Esophagus muscularis mucosa (tissue), 4 donors: Measurements from ENCODE around the gene CNTNAP2. TPM values are rescaled to one million over a fixed set of nuclear protein-coding genes. Genes with fewer than 3 reads are reported as not detected.

Experiments used
- DNase-seq: peaks from one replicate; pipeline ENCODE4 v3.0.0-alpha.2; 2017; ENCODE audit errors: extremely low spot score
- H3K27ac ChIP-seq, 4 donors: fragments of 200-600 bp; sonication (generic); replicated peaks in 1 of 4; 1 replicate in 3 of 4; 2 replicates in 1 of 4; pipeline ENCODE4 v1.5.1; 2016 to 2019; ENCODE audit warnings: mild to moderate bottlenecking in 1 of 4
- H3K27me3 ChIP-seq, 4 donors: fragments of 200-600 bp; sonication (generic); one replicate each; pipeline versions ENCODE4 v1.5.1 to v1.6.0; 2016 to 2019
- H3K36me3 ChIP-seq, 4 donors: fragments of 200-600 bp; sonication (generic); one replicate each; pipeline ENCODE4 v1.5.1; 2016 to 2019
- H3K4me1 ChIP-seq, 4 donors: fragments of 200-600 bp; sonication (generic); one replicate each; pipeline ENCODE4 v1.5.1; 2016 to 2019
- H3K4me3 ChIP-seq, 4 donors: fragments of 200-600 bp; sonication (generic); 1 replicate in 2 of 4; 2 replicates in 2 of 4; pipeline ENCODE4 v1.5.1; 2016 to 2019; ENCODE audit warnings: mild to moderate bottlenecking in 4 of 4, moderate library complexity in 1 of 4
- H3K9me3 ChIP-seq, 4 donors: fragments of 200-600 bp; sonication (generic); 1 replicate in 3 of 4; 2 replicates in 1 of 4; pipeline ENCODE4 v1.5.1; 2016 to 2019
- EP300 ChIP-seq: sonication (generic); formaldehyde crosslinking; IDR thresholded peaks from one replicate; pipeline ENCODE4 v1.6.1; 2017; ENCODE audit warnings: antibody characterized with exemption
- POLR2A ChIP-seq: fragments of 450-650 bp; IDR thresholded peaks from one replicate; pipeline ENCODE4 v1.6.1; 2017; ENCODE audit warnings: antibody characterized with exemption, moderate library complexity, mild to moderate bottlenecking, low read depth
- POLR2AphosphoS5 ChIP-seq, 2 donors: sonication (generic); formaldehyde crosslinking; IDR thresholded peaks; one replicate each; pipeline ENCODE4 v1.6.1; 2017; ENCODE audit warnings: antibody characterized with exemption in 2 of 2
- WGBS: methylation state at CpG from one replicate; pipeline ENCODE4 v1.1.5; 2018; 5-methylcytosine and 5-hydroxymethylcytosine counted together
- intact Hi-C: fragments of 100-400 bp; cut with DNase I; formaldehyde crosslinking; loops from one replicate; pipeline ENCODE4 v1.15.1; 2023
- total RNA-seq, 4 donors: library from RNA; depleted of rRNA; stranded (reverse); fragments of >200 nt; gene quantifications; one replicate each; pipeline versions ENCODE4 v1.1.0 to v1.2.1, GENCODE V29; 2016
- TF ChIP-seq, protein P1 (sequence below), 3 experiments: fragments of 200-600 bp in 2 of 3; fragments of 450-650 bp in 1 of 3; sonication (generic) in 2 of 3; IDR thresholded peaks; one replicate each; pipeline ENCODE4 v1.5.1; 2017 to 2019; ENCODE audit warnings: antibody characterized with exemption in 3 of 3, mild to moderate bottlenecking in 2 of 3, moderate library complexity in 1 of 3

Gene CNTNAP2
- total RNA-seq, 4 donors from 2014 or later: 1.2 to 2.9 (median 1.9) TPM

DNA sequence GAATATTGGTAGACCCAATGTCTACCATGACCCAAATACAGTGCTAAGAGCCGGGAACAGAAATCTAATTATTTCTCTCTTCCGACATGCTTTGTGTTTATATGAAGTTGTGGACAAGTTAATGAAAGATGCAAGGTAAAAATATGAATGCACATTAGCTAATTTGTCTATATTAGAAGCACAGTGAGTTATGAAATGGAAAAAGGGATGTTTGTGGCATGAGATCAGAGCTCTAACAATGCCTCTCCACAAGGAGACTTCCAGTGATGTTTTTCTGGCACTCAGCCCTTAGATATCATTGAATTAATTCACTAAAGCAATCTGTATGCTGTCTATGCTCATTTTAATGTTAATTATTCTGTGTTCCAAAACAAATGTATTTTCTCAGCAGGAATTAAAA, 897.2 kb downstream of the CNTNAP2 start:
- DNase-seq: no peak
- 70% methylated on average over 2 of the region's 2 CpGs for WGBS
- Histone ChIP-seq H3K4me3 (no peak overlapping the region), H3K9me3 (no peaks in the 10 kb centered on the region), H3K36me3 (no peaks in the 10 kb centered on the region), H3K27me3 (no peaks in the 10 kb centered on the region), H3K27ac (no peak overlapping the region), H3K4me1 (no peaks in the 10 kb centered on the region)
- TF ChIP-seq, protein P1, sequence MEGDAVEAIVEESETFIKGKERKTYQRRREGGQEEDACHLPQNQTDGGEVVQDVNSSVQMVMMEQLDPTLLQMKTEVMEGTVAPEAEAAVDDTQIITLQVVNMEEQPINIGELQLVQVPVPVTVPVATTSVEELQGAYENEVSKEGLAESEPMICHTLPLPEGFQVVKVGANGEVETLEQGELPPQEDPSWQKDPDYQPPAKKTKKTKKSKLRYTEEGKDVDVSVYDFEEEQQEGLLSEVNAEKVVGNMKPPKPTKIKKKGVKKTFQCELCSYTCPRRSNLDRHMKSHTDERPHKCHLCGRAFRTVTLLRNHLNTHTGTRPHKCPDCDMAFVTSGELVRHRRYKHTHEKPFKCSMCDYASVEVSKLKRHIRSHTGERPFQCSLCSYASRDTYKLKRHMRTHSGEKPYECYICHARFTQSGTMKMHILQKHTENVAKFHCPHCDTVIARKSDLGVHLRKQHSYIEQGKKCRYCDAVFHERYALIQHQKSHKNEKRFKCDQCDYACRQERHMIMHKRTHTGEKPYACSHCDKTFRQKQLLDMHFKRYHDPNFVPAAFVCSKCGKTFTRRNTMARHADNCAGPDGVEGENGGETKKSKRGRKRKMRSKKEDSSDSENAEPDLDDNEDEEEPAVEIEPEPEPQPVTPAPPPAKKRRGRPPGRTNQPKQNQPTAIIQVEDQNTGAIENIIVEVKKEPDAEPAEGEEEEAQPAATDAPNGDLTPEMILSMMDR (IDR thresholded peaks at IDR 0.05): no peak
- TF ChIP-seq EP300 (no peak), POLR2A (no peak), POLR2AphosphoS5 (IDR thresholded peaks at IDR 0.05) (no peak)
- intact Hi-C loops: no loop called here

DNA sequence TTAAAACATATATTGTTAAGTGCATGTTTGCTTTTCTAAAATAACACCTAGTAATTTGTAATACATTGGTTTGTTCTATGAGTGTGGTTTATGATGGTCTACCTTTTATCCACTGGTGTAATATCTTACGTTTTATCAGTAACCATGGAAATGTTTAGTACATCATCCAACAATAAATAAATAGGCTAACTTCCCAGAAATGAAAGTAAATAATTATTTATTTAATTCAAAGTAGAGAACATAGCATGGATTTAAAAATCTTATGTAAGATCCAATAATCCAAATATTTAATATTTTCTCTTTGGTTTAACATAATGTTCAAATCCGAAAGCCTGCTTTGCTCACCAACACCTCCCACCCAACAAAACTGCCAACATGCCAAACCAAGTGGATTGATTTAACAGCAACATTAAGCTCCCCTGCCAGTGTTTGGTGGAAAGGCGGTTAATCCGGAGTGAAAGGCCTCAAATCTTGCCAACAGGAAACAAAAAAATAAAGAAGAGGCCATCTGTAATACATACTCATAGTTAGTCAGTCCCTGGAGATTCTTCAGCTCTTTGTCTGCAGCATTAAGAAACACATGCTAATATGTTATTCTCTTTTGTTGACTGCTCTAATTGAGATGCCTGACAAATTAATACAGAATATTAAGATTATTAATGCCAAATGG, 897.8 kb downstream of the CNTNAP2 start:
- Histone ChIP-seq H3K4me3 (no peak overlapping the region), H3K27me3 (no peaks in the 10 kb centered on the region), H3K4me1 (no peaks in the 10 kb centered on the region), H3K27ac (no peak overlapping the region), H3K9me3 (no peaks in the 10 kb centered on the region), H3K36me3 (no peaks in the 10 kb centered on the region)
- TF ChIP-seq, protein P1 (IDR thresholded peaks at IDR 0.05): no peak
- TF ChIP-seq POLR2AphosphoS5 (IDR thresholded peaks at IDR 0.05) (no peak), POLR2A (no peak), EP300 (no peak)
- intact Hi-C loops: no loop called here
- WGBS: 71% methylated on average over 4 of the region's 4 CpGs
- no peak for DNase-seq

DNA sequence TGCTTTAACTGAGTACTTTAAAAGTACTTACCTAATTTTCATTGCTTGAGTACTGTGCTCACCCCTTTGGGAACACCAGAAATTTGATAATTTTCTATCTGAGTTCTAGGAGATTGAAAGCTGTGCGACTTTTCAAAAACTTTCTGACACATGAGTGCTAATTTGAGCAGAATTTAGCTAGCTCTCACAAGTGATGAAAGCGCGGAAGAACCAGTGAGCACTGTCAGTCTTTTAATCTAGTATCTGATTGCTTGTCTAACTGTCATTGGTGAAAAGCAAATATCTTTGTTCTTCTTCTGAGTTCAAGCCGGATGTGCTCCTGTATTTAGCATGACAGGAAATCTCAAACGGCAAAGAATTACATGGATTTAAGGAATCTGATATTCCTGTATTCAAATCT, 899.4 kb downstream of the CNTNAP2 start:
- 90% methylated on average over 5 of the region's 5 CpGs for WGBS
- Histone ChIP-seq H3K27me3 (no peaks in the 10 kb centered on the region), H3K9me3 (no peaks in the 10 kb centered on the region), H3K36me3 (no peaks in the 10 kb centered on the region), H3K4me1 (no peaks in the 10 kb centered on the region), H3K4me3 (no peak overlapping the region), H3K27ac (no peak overlapping the region)
- no peak for DNase-seq
- TF ChIP-seq POLR2AphosphoS5 (IDR thresholded peaks at IDR 0.05) (no peak), EP300 (no peak), POLR2A (no peak)
- TF ChIP-seq, protein P1 (IDR thresholded peaks at IDR 0.05): no peak
- intact Hi-C loops: no loop called here

DNA sequence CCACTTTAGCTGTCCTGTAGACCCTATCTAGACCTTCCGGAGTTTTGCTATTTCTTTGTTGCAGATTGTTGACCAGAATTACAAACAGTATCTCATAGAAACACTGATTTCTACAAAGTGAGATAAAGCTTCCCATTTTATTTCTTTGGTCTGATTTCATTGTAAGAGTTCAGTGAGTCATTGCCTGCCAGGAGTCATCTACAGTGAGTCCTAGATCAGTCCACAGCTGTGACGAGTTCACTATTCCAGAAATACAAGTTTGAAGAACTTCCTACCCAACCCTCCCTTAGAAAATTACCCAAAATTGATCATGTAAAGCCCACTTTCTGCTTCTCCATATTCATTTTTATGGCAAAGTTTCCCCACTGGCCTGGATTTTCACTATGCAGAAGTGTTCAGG, 905.5 kb downstream of the CNTNAP2 start:
- Histone ChIP-seq H3K4me1 (no peaks in the 10 kb centered on the region), H3K4me3 (no peak overlapping the region), H3K27me3 (no peaks in the 10 kb centered on the region), H3K36me3 (no peaks in the 10 kb centered on the region), H3K9me3 (no peaks in the 10 kb centered on the region), H3K27ac (no peak overlapping the region)
- no peak for DNase-seq
- 78% methylated on average over 2 of the region's 2 CpGs for WGBS
- no peak for TF ChIP-seq POLR2A
- no peak for TF ChIP-seq POLR2AphosphoS5 (IDR thresholded peaks at IDR 0.05)
- TF ChIP-seq EP300: no peak
- TF ChIP-seq, protein P1 (IDR thresholded peaks at IDR 0.05): no peak
- intact Hi-C loops: no loop called here

DNA sequence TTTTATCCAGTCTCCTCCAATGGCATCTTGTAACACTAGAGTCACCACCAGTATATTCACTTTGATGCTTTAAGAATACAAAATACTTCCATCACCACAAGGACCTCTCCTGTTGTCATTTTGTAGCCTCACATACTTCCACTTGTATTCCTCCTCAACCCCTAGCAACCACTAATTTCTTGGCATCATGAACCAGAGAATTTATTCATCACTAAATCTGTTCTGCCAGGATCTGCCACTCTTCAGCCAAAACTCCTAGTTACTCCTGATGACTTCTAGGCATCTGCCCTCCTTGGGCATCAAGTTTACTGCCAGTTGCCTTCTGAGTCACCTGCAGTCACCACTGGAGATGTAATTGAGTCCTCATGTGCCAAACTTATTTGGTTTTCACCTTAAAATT, 906.8 kb downstream of the CNTNAP2 start:
- no peak for TF ChIP-seq POLR2AphosphoS5 (IDR thresholded peaks at IDR 0.05)
- no peak for TF ChIP-seq EP300
- no peak for TF ChIP-seq POLR2A
- TF ChIP-seq, protein P1 (IDR thresholded peaks at IDR 0.05): no peak
- no peak overlapping the region for H3K4me3 ChIP-seq
- intact Hi-C loops: no loop called here
- no peaks in the 10 kb centered on the region for H3K36me3 ChIP-seq
- no peaks in the 10 kb centered on the region for H3K4me1 ChIP-seq
- H3K9me3 ChIP-seq: no peaks in the 10 kb centered on the region
- no peak overlapping the region for H3K27ac ChIP-seq
- no peaks in the 10 kb centered on the region for H3K27me3 ChIP-seq
- DNase-seq: no peak
